Measurements from ENCODE around the gene GPS1. TPM values are rescaled to one million over a fixed set of nuclear protein-coding genes. Genes with fewer than 3 reads are reported as not detected.
A peak's percentile ranks its signal among the peaks of the same experiment; 100 is the strongest.

The GPS1 gene
- total and polyA plus RNA-seq, 9 of the 15 experiments (the other 6 are each of a cell fraction or from before 2014, with no cell fraction given) = 3.1 to 167 (median 69.9) TPM

- TF ChIP-seq ETV5 (CRISPR knock-in tag; IDR thresholded peaks at IDR 0.05; ENCODE audit: low read depth) (peak; percentile 53; the same call in 1 of the 2 replicates), SAFB (IDR thresholded peaks at IDR 0.05; ENCODE audit: borderline replicate concordance, low read depth, low read length) (peak; percentile 61), TARDBP (IDR thresholded peaks at IDR 0.05) (no peak; the same call in 1 of the 2 replicates), ZFX (CRISPR knock-in tag; IDR thresholded peaks at IDR 0.05) (peak; percentile 93), ZNF766 (CRISPR knock-in tag; conservative IDR thresholded peaks at IDR 0.05) (peak; percentile 79), SOX6 (IDR thresholded peaks at IDR 0.05) (peak; percentile 59; the same call in 1 of the 2 replicates), XRCC3 (IDR thresholded peaks at IDR 0.05) (no peak), KLF13 (tag; IDR thresholded peaks at IDR 0.05; ENCODE audit: borderline replicate concordance, low read depth) (0 out of 2 replicates have a peak, but pooled peaks have one; percentile 34), ZEB2 (IDR thresholded peaks at IDR 0.05) (peak; percentile 93), GABPA (tag; conservative IDR thresholded peaks at IDR 0.05; ENCODE audit: low read depth) (peak; percentile 100), NR4A1 (CRISPR knock-in tag; IDR thresholded peaks at IDR 0.05) (peak; percentile 64; the same call in 1 of the 2 replicates), NR4A1 (tag; IDR thresholded peaks at IDR 0.05) (peak; percentile 84; the same call in 1 of the 2 replicates), MLLT1 (IDR thresholded peaks at IDR 0.05) (peak in 1 of 2 experiments; percentile 91; a peak in 2 of 4 replicates), ZNF263 (CRISPR knock-in tag; IDR thresholded peaks at IDR 0.05; ENCODE audit: borderline replicate concordance) (peak; percentile 62; the same call in 1 of the 2 replicates), PHF21A (IDR thresholded peaks at IDR 0.05; ENCODE audit: borderline replicate concordance, low read depth) (0 out of 2 replicates have a peak, but pooled peaks have one; percentile 47), CCNT2 (IDR thresholded peaks at IDR 0.05; ENCODE audit: borderline replicate concordance, extremely low read depth, insufficient read length, low read depth, low read length) (peak; percentile 66), RBM22 (IDR thresholded peaks at IDR 0.05; ENCODE audit: low read depth, low read length, poor library complexity, severe bottlenecking) (peak; percentile 83), CREM (IDR thresholded peaks at IDR 0.05; ENCODE audit: low read depth) (peak; percentile 77), ZNF707 (CRISPR knock-in tag; conservative IDR thresholded peaks at IDR 0.05) (peak; percentile 30; the same call in 1 of the 2 replicates), TFAP4 (CRISPR knock-in tag; IDR thresholded peaks at IDR 0.05; ENCODE audit: borderline replicate concordance) (peak; percentile 55; the same call in 1 of the 2 replicates), KLF6 (CRISPR knock-in tag; IDR thresholded peaks at IDR 0.05; ENCODE audit: borderline replicate concordance) (0 out of 2 replicates have a peak, but pooled peaks have one; percentile 41), ETS1 (conservative IDR thresholded peaks at IDR 0.05; ENCODE audit: control insufficient read depth, low read depth, low read length) (peak; percentile 88; the same call in 1 of the 2 replicates), SNAPC5 (CRISPR knock-in tag; IDR thresholded peaks at IDR 0.05) (no peak)
Observed at GRCh38 chr17:82065638-82066303, 14.1 kb downstream of the GPS1 start, which contains the start of gene DUS1L (continued).

All from K562 (cell line).